ENCODE results near the gene CXCR2. TPM values are rescaled to one million over a fixed set of nuclear protein-coding genes. Genes with fewer than 3 reads are reported as not detected.

The CXCR2 gene
- total and polyA plus RNA-seq, 2 experiments from 2014 or later, result 0.52 to 1.6 TPM

DNA sequence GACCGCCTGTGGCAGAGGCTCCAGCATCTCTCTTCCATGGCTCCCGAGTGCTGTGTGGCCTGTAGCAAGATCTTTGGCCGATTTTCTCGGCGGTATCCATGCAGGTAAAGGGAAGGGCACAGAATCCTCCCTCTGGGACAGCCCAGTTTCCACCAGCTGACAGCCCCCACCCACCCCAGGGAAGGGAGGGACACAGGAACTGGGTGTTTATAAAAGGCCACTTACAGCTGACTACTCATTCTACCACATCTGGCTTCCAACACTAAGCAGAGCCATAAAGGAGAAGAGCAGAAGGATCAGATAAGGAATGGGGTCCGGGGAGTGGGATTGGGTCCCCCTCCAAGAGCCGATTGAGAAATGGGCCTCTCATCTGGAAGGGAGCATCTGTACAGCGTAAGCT lies 36.6 kb upstream of the CXCR2 start:
- Mint-ChIP-seq H3K4me3 (no peak overlapping the region), H3K36me3 (ENCODE audit: low read depth) (no peaks in the 10 kb centered on the region; the same call in 2 of the 3 replicates), H3K4me1 (no peaks in the 10 kb centered on the region), H3K9me3 (peaks cover 17% of the 10 kb centered on the region; the same call in 2 of the 3 replicates), H3K27ac (no peak overlapping the region), H3K27me3 (ENCODE audit: insufficient read depth, low read depth, poor library complexity) (peaks cover 4% of the 10 kb centered on the region)
- Histone ChIP-seq H3K36me3 (ENCODE audit: insufficient read depth) (no peaks in the 10 kb centered on the region), H3K4me1 (ENCODE audit: insufficient read depth) (no peaks in the 10 kb centered on the region), H4K20me1 (replicated peaks; ENCODE audit: insufficient read depth) (no peaks in the 10 kb centered on the region), H3K4me2 (no peak overlapping the region), H3K9me2 (ENCODE audit: insufficient read depth) (peaks cover 8% of the 10 kb centered on the region; the same call in 1 of the 2 replicates), H3K79me2 (replicated peaks; ENCODE audit: insufficient read depth) (no peaks in the 10 kb centered on the region), H3F3A (replicated peaks; ENCODE audit: low read depth) (no peaks in the 10 kb centered on the region), H2AFZ (no peak overlapping the region), H3K27ac (ENCODE audit: low read depth) (no peak overlapping the region), H3K4me3 (no peak overlapping the region), H3K27me3 (ENCODE audit: insufficient read depth) (no peaks in the 10 kb centered on the region)
- ATAC-seq (no peak), DNase-seq (ENCODE audit: low spot score) (no peak)
- TF ChIP-seq STAT1 (IDR thresholded peaks at IDR 0.05; ENCODE audit: unreplicated experiment), result no peak
- no peak for TF ChIP-seq EZH2 (IDR thresholded peaks at IDR 0.05; ENCODE audit: low read depth, unreplicated experiment)
- no peak for TF ChIP-seq JUNB (IDR thresholded peaks at IDR 0.05; ENCODE audit: unreplicated experiment)
- TF ChIP-seq POLR2AphosphoS5 (IDR thresholded peaks at IDR 0.05; ENCODE audit: low read depth), result no peak
- TF ChIP-seq ZNF114 (CRISPR knock-in tag; IDR thresholded peaks at IDR 0.05), result no peak
- no peak for TF ChIP-seq EZH2phosphoT487 (IDR thresholded peaks at IDR 0.05; ENCODE audit: unreplicated experiment)
- TF ChIP-seq REST (IDR thresholded peaks at IDR 0.05; ENCODE audit: unreplicated experiment), result no peak
- TF ChIP-seq ZNF462 (CRISPR knock-in tag; IDR thresholded peaks at IDR 0.05), result no peak
- TF ChIP-seq ZNF331 (CRISPR knock-in tag; IDR thresholded peaks at IDR 0.05; ENCODE audit: low read depth), result no peak
- no peak for TF ChIP-seq NANOG (IDR thresholded peaks at IDR 0.05; ENCODE audit: borderline replicate concordance)
- TF ChIP-seq, protein P1, sequence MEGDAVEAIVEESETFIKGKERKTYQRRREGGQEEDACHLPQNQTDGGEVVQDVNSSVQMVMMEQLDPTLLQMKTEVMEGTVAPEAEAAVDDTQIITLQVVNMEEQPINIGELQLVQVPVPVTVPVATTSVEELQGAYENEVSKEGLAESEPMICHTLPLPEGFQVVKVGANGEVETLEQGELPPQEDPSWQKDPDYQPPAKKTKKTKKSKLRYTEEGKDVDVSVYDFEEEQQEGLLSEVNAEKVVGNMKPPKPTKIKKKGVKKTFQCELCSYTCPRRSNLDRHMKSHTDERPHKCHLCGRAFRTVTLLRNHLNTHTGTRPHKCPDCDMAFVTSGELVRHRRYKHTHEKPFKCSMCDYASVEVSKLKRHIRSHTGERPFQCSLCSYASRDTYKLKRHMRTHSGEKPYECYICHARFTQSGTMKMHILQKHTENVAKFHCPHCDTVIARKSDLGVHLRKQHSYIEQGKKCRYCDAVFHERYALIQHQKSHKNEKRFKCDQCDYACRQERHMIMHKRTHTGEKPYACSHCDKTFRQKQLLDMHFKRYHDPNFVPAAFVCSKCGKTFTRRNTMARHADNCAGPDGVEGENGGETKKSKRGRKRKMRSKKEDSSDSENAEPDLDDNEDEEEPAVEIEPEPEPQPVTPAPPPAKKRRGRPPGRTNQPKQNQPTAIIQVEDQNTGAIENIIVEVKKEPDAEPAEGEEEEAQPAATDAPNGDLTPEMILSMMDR (conservative IDR thresholded peaks at IDR 0.05; ENCODE audit: low read depth in 2 of 2), result no peak
- TF ChIP-seq, protein P2, sequence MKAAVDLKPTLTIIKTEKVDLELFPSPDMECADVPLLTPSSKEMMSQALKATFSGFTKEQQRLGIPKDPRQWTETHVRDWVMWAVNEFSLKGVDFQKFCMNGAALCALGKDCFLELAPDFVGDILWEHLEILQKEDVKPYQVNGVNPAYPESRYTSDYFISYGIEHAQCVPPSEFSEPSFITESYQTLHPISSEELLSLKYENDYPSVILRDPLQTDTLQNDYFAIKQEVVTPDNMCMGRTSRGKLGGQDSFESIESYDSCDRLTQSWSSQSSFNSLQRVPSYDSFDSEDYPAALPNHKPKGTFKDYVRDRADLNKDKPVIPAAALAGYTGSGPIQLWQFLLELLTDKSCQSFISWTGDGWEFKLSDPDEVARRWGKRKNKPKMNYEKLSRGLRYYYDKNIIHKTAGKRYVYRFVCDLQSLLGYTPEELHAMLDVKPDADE (IDR thresholded peaks at IDR 0.05), result no peak
- TF ChIP-seq CREB1 (CRISPR knock-in tag; IDR thresholded peaks at IDR 0.05; ENCODE audit: low read depth), result no peak

Data from GM23338 (cell line).